ENCODE measurements around the gene INO80.
"Not testable (repeated sequence)": the region's sequence is repeated elsewhere in the genome, so short reads cannot be mapped to it uniquely, and the experiment has no call there.

DNA sequence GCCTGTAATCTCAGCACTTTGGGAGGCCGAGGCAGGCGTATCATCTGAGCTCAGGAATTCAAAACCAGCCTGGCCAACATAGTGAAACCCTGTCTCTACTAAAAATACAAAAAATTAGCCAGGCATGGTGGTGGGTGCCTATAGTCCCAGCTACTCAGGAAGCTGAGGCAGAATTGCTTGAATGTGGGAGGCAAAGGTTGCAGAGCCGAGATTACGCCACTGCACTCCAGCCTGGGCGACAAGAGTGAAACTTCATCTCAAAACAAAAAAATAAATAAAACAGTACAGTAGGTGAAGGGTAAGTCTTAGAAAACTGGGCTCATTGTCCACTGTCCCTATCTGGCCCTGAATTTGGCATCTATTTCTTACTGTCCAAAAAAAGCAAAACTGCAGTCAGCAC lies 37.2 kb downstream of the INO80 start:
- TF ChIP-seq, protein P1, sequence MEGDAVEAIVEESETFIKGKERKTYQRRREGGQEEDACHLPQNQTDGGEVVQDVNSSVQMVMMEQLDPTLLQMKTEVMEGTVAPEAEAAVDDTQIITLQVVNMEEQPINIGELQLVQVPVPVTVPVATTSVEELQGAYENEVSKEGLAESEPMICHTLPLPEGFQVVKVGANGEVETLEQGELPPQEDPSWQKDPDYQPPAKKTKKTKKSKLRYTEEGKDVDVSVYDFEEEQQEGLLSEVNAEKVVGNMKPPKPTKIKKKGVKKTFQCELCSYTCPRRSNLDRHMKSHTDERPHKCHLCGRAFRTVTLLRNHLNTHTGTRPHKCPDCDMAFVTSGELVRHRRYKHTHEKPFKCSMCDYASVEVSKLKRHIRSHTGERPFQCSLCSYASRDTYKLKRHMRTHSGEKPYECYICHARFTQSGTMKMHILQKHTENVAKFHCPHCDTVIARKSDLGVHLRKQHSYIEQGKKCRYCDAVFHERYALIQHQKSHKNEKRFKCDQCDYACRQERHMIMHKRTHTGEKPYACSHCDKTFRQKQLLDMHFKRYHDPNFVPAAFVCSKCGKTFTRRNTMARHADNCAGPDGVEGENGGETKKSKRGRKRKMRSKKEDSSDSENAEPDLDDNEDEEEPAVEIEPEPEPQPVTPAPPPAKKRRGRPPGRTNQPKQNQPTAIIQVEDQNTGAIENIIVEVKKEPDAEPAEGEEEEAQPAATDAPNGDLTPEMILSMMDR (conservative IDR thresholded peaks at IDR 0.05; ENCODE audit: low read length): not testable (repeated sequence)
- TF ChIP-seq EZH2phosphoT487 (IDR thresholded peaks at IDR 0.05; ENCODE audit: borderline replicate concordance, low read depth, low read length): not testable (repeated sequence)

Measured in OCI-LY7 (cell line).